ENCODE results near the gene IGSF23.

DNA sequence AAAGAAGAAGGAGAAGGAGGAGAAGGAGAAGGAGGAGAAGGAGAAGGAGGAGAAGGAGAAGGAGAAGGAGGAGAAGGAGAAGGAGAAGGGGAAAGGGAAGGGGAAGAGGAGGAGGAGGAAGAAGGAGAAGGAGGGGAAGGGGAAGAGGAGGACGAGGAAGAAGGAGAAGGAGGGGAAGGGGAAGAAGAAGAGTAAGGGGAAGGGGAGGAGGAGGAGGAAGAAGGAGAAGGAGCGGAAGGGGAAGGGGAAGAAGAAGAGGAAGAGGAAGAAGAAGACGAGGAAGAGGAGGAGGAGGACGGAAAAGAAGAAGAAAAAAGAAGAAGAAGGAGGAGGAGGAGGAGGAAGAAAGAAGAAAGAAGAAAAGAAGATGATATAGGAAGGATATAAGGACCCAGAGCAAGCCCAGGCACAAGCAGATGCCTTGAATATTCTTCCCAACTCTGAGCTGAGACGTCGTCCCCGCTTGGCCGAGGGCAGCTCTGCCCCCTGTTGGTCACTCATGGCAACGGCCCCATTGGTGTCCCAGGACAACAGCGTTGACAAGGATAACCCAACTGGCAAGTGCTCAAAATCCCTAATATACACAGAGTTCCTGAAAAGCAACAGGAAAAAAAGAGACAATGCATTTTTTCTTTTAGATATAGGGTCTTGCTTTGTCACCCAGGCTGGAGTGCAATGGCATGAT, 30.6 kb upstream of the IGSF23 start:
- TF ChIP-seq, protein P1, sequence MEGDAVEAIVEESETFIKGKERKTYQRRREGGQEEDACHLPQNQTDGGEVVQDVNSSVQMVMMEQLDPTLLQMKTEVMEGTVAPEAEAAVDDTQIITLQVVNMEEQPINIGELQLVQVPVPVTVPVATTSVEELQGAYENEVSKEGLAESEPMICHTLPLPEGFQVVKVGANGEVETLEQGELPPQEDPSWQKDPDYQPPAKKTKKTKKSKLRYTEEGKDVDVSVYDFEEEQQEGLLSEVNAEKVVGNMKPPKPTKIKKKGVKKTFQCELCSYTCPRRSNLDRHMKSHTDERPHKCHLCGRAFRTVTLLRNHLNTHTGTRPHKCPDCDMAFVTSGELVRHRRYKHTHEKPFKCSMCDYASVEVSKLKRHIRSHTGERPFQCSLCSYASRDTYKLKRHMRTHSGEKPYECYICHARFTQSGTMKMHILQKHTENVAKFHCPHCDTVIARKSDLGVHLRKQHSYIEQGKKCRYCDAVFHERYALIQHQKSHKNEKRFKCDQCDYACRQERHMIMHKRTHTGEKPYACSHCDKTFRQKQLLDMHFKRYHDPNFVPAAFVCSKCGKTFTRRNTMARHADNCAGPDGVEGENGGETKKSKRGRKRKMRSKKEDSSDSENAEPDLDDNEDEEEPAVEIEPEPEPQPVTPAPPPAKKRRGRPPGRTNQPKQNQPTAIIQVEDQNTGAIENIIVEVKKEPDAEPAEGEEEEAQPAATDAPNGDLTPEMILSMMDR (IDR thresholded peaks at IDR 0.05): peak; percentile 32 to 68 (median 48)
- TF ChIP-seq POLR2A (IDR thresholded peaks at IDR 0.05): no peak
